ENCODE measurements around the gene DNAAF1. TPM values are rescaled to one million over a fixed set of nuclear protein-coding genes. Genes with fewer than 3 reads are reported as not detected.

Gene DNAAF1
- total and polyA plus RNA-seq, 2 of the 8 experiments (the other 6 are each of a cell fraction or from before 2014, with no cell fraction given), result 0.09 to 0.15 TPM

- no peak overlapping the region for H4K91ac ChIP-seq (replicated peaks; ENCODE audit: insufficient read length, low read length)
- ChIA-PET POLR2A (ENCODE audit: partially characterized antibody) (no interaction called here), CTCF (ENCODE audit: partially characterized antibody) (interaction anchor here (0.8 to 1.9 kb wide), 4 partner anchors 12 to 196 kb away, joined by 3 to 6 read pairs (median 4); no protein-coding TSS in a partner anchor)
- no peak overlapping the region for H4K5ac ChIP-seq (ENCODE audit: insufficient read length, low read depth, low read length)
- H4K8ac ChIP-seq (ENCODE audit: extremely low read depth, insufficient read depth, low read length), result no peak overlapping the region
- WGBS, 2 experiments (ENCODE audit: extremely low coverage in 1 of 2, insufficient coverage in 1 of 2, insufficient read length in 1 of 2, insufficient replicate concordance in 2 of 2, low coverage in 1 of 2, low lambda C conversion rate in 2 of 2, missing lambda C conversion rate in 1 of 2), result 94% methylated on average over 7 of the region's 7 CpGs; no CpG with 5 or more reads in 1 of the 2 experiments
- TF ChIP-seq SP1 (IDR thresholded peaks at IDR 0.05; ENCODE audit: low read depth, low read length), result no peak
- no peak for TF ChIP-seq JUND (IDR thresholded peaks at IDR 0.05; ENCODE audit: low read length)
- no peak overlapping the region for H2AK5ac ChIP-seq (ENCODE audit: low read depth, low read length)
- no peak overlapping the region for H3K4ac ChIP-seq (replicated peaks; ENCODE audit: insufficient read length, low read depth, low read length)
- H3K56ac ChIP-seq (replicated peaks; ENCODE audit: insufficient read length, low read depth, low read length), result no peak overlapping the region
- no peaks in the 10 kb centered on the region for H4K20me1 ChIP-seq (replicated peaks in 1 of 2; ENCODE audit: control insufficient read depth in 1 of 2, insufficient read depth in 2 of 2, low read length in 2 of 2)
- no peak overlapping the region for H3K9ac ChIP-seq (replicated peaks in 1 of 4; ENCODE audit: extremely low read depth in 1 of 4, low read depth in 3 of 4, low read length in 3 of 4)
- H2BK12ac ChIP-seq (ENCODE audit: low read depth, low read length), result no peak overlapping the region
- no peak overlapping the region for H2BK5ac ChIP-seq (ENCODE audit: low read depth, low read length)
- no peaks in the 10 kb centered on the region for H3K27me3 ChIP-seq (replicated peaks in 1 of 4; ENCODE audit: control insufficient read depth in 3 of 4, extremely low read depth in 1 of 4, insufficient read depth in 3 of 4, low read length in 3 of 4)
- no peak overlapping the region for H3K18ac ChIP-seq (ENCODE audit: extremely low read depth, low read length)
- no peak for FAIRE-seq
- no peaks in the 10 kb centered on the region for H3K36me3 ChIP-seq (ENCODE audit: control insufficient read depth in 2 of 4, insufficient read depth in 4 of 4, low read length in 3 of 4)
- H3K79me1 ChIP-seq (ENCODE audit: low read depth, low read length), result no peaks in the 10 kb centered on the region
- H3K23ac ChIP-seq (ENCODE audit: insufficient read length), result no peak overlapping the region
- no peak overlapping the region for H3K14ac ChIP-seq (ENCODE audit: insufficient read length)
- peaks cover 0 to 12% (median 6%) of the 10 kb centered on the region in 4 experiments; a peak in 6 of 7 replicates for H3K4me1 ChIP-seq (replicated peaks in 1 of 4; ENCODE audit: control insufficient read depth in 3 of 4, insufficient read depth in 4 of 4, low read length in 3 of 4)
- no peak overlapping the region for H3K4me2 ChIP-seq (ENCODE audit: insufficient read depth in 1 of 2, low read depth in 2 of 2, low read length in 2 of 2)
- no peak overlapping the region for H2AFZ ChIP-seq (ENCODE audit: low read length)
- H2BK20ac ChIP-seq (ENCODE audit: low read length), result no peak overlapping the region
- DNase-seq (ENCODE audit: low read depth in 1 of 2, low spot score in 2 of 2), result no peak
- H3K9me3 ChIP-seq (ENCODE audit: insufficient read depth in 2 of 2, low read depth in 1 of 2, low read length in 1 of 2), result no peaks in the 10 kb centered on the region
- no peaks in the 10 kb centered on the region for H3K23me2 ChIP-seq (ENCODE audit: low read depth, low read length)
- H3K27ac ChIP-seq (ENCODE audit: low read depth, low read length), result no peak overlapping the region
- no peaks in the 10 kb centered on the region for H3K79me2 ChIP-seq (ENCODE audit: control insufficient read depth in 1 of 2, insufficient read depth in 2 of 2, low read length in 2 of 2)
- H2BK120ac ChIP-seq (replicated peaks; ENCODE audit: low read depth, low read length), result no peak overlapping the region
- H2BK15ac ChIP-seq (ENCODE audit: low read length), result no peak overlapping the region
- H3K4me3 ChIP-seq (ENCODE audit: extremely low read depth in 1 of 4, insufficient read depth in 2 of 4, low read depth in 3 of 4, low read length in 4 of 4), result no peak overlapping the region
These were observed 80.5 kb downstream of the DNAAF1 start for GRCh38 chr16:84225571-84225970.

Measured in H1 (cell line).